MM.1S (cell line): ENCODE measurements around the gene ESR2.

Source experiments
- DNase-seq: peaks from one replicate; pipeline ENCODE4 v3.0.0-alpha.2; 2015
- H2AFZ ChIP-seq: fragments of 300-600 bp; sonication (generic); 2 replicates; pipeline ENCODE4 v1.6.0; 2016; ENCODE audit warnings: antibody characterized with exemption, low read length
- H3F3A ChIP-seq: fragments of 300-600 bp; sonication (generic); 2 replicates; pipeline ENCODE4 v1.6.1; 2016; ENCODE audit warnings: mild to moderate bottlenecking, antibody characterized with exemption, low read length, moderate library complexity, mixed read lengths; ENCODE audit not compliant: insufficient read depth
- H3K27ac ChIP-seq: fragments of 300-600 bp; sonication (generic); 2 replicates; pipeline ENCODE4 v1.5.1; 2016; ENCODE audit warnings: mild to moderate bottlenecking, low read length
- H3K27me3 ChIP-seq: fragments of 300-600 bp; sonication (generic); replicated peaks from 2 replicates; pipeline ENCODE4 v1.6.0; 2016; ENCODE audit warnings: low read length; ENCODE audit not compliant: insufficient read depth
- H3K36me3 ChIP-seq: fragments of 300-600 bp; sonication (generic); replicated peaks from 2 replicates; pipeline ENCODE4 v1.6.1; 2016; ENCODE audit warnings: mild to moderate bottlenecking, low read length, mixed read lengths; ENCODE audit not compliant: insufficient read depth
- H3K4me1 ChIP-seq: fragments of 300-600 bp; sonication (generic); 2 replicates; pipeline ENCODE4 v1.6.1; 2016; ENCODE audit warnings: low read length, mixed read lengths
- H3K4me2 ChIP-seq: fragments of 300-600 bp; sonication (generic); 2 replicates; pipeline ENCODE4 v1.6.0; 2016; ENCODE audit warnings: low read depth, low read length
- H3K4me3 ChIP-seq: fragments of 300-600 bp; sonication (generic); 2 replicates; pipeline ENCODE4 v1.5.1; 2016; ENCODE audit warnings: low read length, mixed read lengths
- H3K79me2 ChIP-seq: fragments of 300-600 bp; sonication (generic); 2 replicates; pipeline ENCODE4 v1.6.1; 2016; ENCODE audit warnings: mixed run types, low read length, mixed read lengths
- H3K9ac ChIP-seq: fragments of 300-600 bp; sonication (generic); 2 replicates; pipeline ENCODE4 v1.6.1; 2016; ENCODE audit warnings: low read length, mixed read lengths
- H3K9me2 ChIP-seq: fragments of 300-600 bp; sonication (generic); replicated peaks from 2 replicates; pipeline ENCODE4 v1.6.1; 2016; ENCODE audit warnings: mild to moderate bottlenecking, low read length, mixed read lengths; ENCODE audit not compliant: insufficient read depth
- H3K9me3 ChIP-seq: fragments of 300-600 bp; sonication (generic); replicated peaks from 2 replicates; pipeline ENCODE4 v1.6.1; 2016; ENCODE audit warnings: mild to moderate bottlenecking, low read length, mixed read lengths; ENCODE audit not compliant: insufficient read depth
- H4K20me1 ChIP-seq: fragments of 300-600 bp; sonication (generic); 2 replicates; pipeline ENCODE4 v1.6.1; 2016; ENCODE audit warnings: mild to moderate bottlenecking, low read length, moderate library complexity, mixed read lengths; ENCODE audit not compliant: insufficient read depth
- EZH2 ChIP-seq: fragments of 300-600 bp; sonication (generic); optimal IDR thresholded peaks from 2 replicates; pipeline ENCODE3; 2017; ENCODE audit warnings: low read depth, mild to moderate bottlenecking, antibody characterized with exemption, low read length, mixed read lengths
- EZH2phosphoT487 ChIP-seq: fragments of 300-600 bp; sonication (generic); IDR thresholded peaks from 2 replicates; pipeline ENCODE4 v1.6.1; 2018; ENCODE audit warnings: antibody characterized with exemption, low read length
- TF ChIP-seq, protein P1 (sequence below): fragments of 300-600 bp; sonication (generic); IDR thresholded peaks from 2 replicates; pipeline ENCODE4 v1.5.1; 2016; ENCODE audit warnings: antibody characterized with exemption, low read length, mixed read lengths

Gene ESR2

DNA sequence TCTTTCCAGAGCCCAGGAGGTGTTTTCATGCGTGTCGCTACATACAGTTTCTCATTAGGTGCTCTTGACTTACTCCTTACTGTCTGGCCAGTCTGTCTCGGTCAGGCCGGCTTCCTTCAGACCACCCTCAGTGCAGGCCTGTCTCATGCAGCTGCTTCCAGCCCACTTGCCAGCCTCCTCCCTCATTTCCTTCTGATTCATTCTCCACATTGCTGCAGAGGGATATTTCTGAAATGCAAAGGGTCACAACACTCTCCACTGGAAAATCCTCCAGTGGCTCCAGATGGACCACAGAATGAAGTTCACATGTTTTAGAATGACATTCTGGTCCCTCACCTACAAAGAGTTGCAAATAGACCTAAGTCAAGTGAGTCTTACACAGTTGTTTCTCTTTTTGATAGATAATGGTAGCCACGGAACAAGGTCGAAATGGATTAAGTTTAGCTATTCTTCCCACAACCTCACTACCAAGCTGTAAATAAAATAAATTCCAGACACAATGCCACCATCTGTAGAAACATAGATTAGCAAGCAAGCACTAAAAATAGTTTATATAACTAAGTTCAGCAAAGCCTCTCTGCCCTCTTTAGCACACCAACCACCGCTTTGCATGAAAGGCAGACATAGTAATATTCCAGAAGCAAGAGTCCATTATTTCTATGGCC is 146.9 kb downstream of the ESR2 start:
- Histone ChIP-seq H3K27me3 (no peaks in the 10 kb centered on the region), H3K4me1 (no peaks in the 10 kb centered on the region), H3K9me3 (no peaks in the 10 kb centered on the region), H3K9ac (no peak overlapping the region), H2AFZ (no peak overlapping the region), H3K4me2 (no peak overlapping the region), H3K36me3 (no peaks in the 10 kb centered on the region), H3K27ac (no peak overlapping the region), H3K4me3 (no peak overlapping the region), H3K79me2 (no peaks in the 10 kb centered on the region), H3K9me2 (no peaks in the 10 kb centered on the region), H3F3A (no peaks in the 10 kb centered on the region), H4K20me1 (no peaks in the 10 kb centered on the region)
- TF ChIP-seq, protein P1, sequence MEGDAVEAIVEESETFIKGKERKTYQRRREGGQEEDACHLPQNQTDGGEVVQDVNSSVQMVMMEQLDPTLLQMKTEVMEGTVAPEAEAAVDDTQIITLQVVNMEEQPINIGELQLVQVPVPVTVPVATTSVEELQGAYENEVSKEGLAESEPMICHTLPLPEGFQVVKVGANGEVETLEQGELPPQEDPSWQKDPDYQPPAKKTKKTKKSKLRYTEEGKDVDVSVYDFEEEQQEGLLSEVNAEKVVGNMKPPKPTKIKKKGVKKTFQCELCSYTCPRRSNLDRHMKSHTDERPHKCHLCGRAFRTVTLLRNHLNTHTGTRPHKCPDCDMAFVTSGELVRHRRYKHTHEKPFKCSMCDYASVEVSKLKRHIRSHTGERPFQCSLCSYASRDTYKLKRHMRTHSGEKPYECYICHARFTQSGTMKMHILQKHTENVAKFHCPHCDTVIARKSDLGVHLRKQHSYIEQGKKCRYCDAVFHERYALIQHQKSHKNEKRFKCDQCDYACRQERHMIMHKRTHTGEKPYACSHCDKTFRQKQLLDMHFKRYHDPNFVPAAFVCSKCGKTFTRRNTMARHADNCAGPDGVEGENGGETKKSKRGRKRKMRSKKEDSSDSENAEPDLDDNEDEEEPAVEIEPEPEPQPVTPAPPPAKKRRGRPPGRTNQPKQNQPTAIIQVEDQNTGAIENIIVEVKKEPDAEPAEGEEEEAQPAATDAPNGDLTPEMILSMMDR = no peak
- TF ChIP-seq EZH2 = no peak
- no peak for TF ChIP-seq EZH2phosphoT487
- DNase-seq = no peak

DNA sequence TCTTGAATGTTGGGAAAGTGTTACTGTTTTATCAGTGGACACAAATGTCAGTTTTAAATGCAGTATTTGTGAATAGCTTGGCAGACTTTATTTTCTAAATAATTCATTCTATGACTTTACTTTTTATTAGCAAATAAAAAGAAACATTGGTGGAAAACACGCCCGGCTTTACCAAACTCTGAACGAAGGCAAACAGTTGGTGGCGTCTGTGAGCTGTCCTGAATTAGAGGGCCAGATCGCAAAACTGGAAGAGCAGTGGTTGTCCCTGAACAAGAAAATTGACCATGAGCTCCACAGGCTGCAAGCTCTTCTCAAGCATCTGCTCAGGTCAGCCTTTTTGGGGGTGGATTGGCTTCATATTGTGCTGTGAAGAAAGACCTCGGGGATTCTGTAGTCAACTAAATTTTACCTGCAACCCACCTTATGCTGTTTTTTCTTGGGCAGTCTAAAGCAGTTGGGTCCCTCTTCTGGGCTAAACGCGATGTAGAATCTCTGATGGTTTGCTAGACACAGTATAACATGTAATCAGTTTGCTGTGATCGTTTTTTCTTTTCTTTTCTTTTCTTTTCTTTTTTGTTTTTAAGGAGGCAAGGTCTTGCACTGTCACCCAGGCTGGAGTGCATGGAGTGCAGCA is 156.4 kb downstream of the ESR2 start:
- DNase-seq = no peak
- H3K27me3 ChIP-seq = no peaks in the 10 kb centered on the region
- H3K4me1 ChIP-seq = no peaks in the 10 kb centered on the region

DNA sequence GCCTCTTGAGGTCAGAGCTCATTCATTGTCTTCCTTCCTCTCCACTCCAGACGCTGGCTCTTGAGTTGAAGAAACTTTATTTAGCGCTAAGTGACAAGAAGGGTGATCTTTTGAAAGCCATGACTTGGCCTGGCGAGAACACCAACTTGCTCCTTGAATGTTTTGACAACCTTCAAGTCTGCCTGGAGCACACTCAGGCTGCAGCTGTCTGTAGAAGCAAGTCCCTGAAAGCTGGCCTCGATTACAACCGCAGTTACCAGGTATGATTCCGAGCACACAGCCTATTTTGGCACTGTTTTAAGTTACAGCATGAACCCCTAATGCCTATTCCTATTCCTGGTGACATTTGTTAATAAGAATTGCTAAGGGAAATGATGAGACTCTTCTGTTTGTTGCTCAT is 167.6 kb downstream of the ESR2 start:
- H3K27me3 ChIP-seq = no peaks in the 10 kb centered on the region
- TF ChIP-seq, protein P1 = no peak
- no peak for TF ChIP-seq EZH2
- no peak for TF ChIP-seq EZH2phosphoT487
- no peak overlapping the region for H2AFZ ChIP-seq
- DNase-seq = no peak
- no peaks in the 10 kb centered on the region for H3K36me3 ChIP-seq
- H3K79me2 ChIP-seq = no peaks in the 10 kb centered on the region
- H3K4me2 ChIP-seq = no peak overlapping the region
- no peak overlapping the region for H3K27ac ChIP-seq
- no peaks in the 10 kb centered on the region for H3K9me2 ChIP-seq
- no peak overlapping the region for H3K4me3 ChIP-seq
- H3K4me1 ChIP-seq = no peaks in the 10 kb centered on the region
- no peaks in the 10 kb centered on the region for H3F3A ChIP-seq
- no peak overlapping the region for H3K9ac ChIP-seq
- no peaks in the 10 kb centered on the region for H3K9me3 ChIP-seq
- H4K20me1 ChIP-seq = no peaks in the 10 kb centered on the region

More for the DNA sequence above, 156.4 kb downstream of the ESR2 start:
- no peak overlapping the region for H3K27ac ChIP-seq
- H2AFZ ChIP-seq = no peak overlapping the region
- H3K9ac ChIP-seq = no peak overlapping the region
- H3F3A ChIP-seq = no peaks in the 10 kb centered on the region
- H3K4me3 ChIP-seq = no peak overlapping the region
- no peak for TF ChIP-seq EZH2
- TF ChIP-seq, protein P1 = no peak
- no peaks in the 10 kb centered on the region for H3K9me3 ChIP-seq
- H3K79me2 ChIP-seq = no peaks in the 10 kb centered on the region
- H4K20me1 ChIP-seq = no peaks in the 10 kb centered on the region
- no peak overlapping the region for H3K4me2 ChIP-seq
- H3K36me3 ChIP-seq = no peaks in the 10 kb centered on the region
- H3K9me2 ChIP-seq = no peaks in the 10 kb centered on the region
